Liver (tissue), 9 donors: ENCODE results near the gene MAT2B. TPM values are rescaled to one million over a fixed set of nuclear protein-coding genes. Genes with fewer than 3 reads are reported as not detected.
A peak's percentile ranks its signal among the peaks of the same experiment; 100 is the strongest.

Experiments
- DNase-seq: peaks from one replicate; pipeline ENCODE4 v3.0.0-alpha.2; 2017; ENCODE audit warnings: low spot score
- H3K27ac ChIP-seq, 2 donors: one replicate each; pipeline ENCODE4 v1.7.0; 2013; ENCODE audit warnings: inconsistent platforms in 2 of 2, low read length in 2 of 2, control low read depth in 1 of 2, low read depth in 1 of 2, mild to moderate bottlenecking in 1 of 2
- H3K27me3 ChIP-seq, 4 donors: one replicate each; pipeline versions ENCODE4 v1.6.1 to v1.7.0; 2013; ENCODE audit warnings: low read length in 3 of 4, inconsistent platforms in 1 of 4, mild to moderate bottlenecking in 1 of 4, moderate library complexity in 1 of 4; ENCODE audit not compliant: control insufficient read depth in 4 of 4, insufficient read depth in 4 of 4
- H3K36me3 ChIP-seq, 4 donors: one replicate each; pipeline versions ENCODE4 v1.6.1 to v1.7.0; 2013; ENCODE audit warnings: low read length in 3 of 4, mild to moderate bottlenecking in 3 of 4, low read depth in 1 of 4, moderate library complexity in 1 of 4; ENCODE audit not compliant: control insufficient read depth in 4 of 4, insufficient read depth in 3 of 4
- H3K4me1 ChIP-seq, 4 donors: one replicate each; pipeline versions ENCODE4 v1.6.1 to v1.7.0; 2013; ENCODE audit warnings: low read length in 3 of 4, mild to moderate bottlenecking in 3 of 4, moderate library complexity in 1 of 4; ENCODE audit not compliant: control insufficient read depth in 4 of 4, insufficient read depth in 4 of 4
- H3K4me3 ChIP-seq, 3 donors: one replicate each; pipeline versions ENCODE4 v1.6.1 to v1.7.0; 2013; ENCODE audit warnings: low read length in 3 of 3, control low read depth in 1 of 3, low read depth in 1 of 3, mild to moderate bottlenecking in 1 of 3
- H3K9ac ChIP-seq, 2 donors: one replicate each; pipeline ENCODE4 v1.7.0; 2013; ENCODE audit warnings: low read length in 2 of 2, mild to moderate bottlenecking in 2 of 2, moderate library complexity in 2 of 2, control low read depth in 1 of 2, low read depth in 1 of 2
- H3K9me3 ChIP-seq, 4 donors: one replicate each; pipeline versions ENCODE4 v1.6.1 to v1.7.0; 2013; ENCODE audit warnings: low read length in 3 of 4; ENCODE audit not compliant: control insufficient read depth in 4 of 4
- ATF3 ChIP-seq: IDR thresholded peaks from 2 replicates; pipeline ENCODE4 v1.6.1; 2016; ENCODE audit warnings: antibody characterized with exemption
- CTCF ChIP-seq: fragments of 150-350 bp; IDR thresholded peaks from 2 replicates; pipeline ENCODE4 v1.5.1; 2017; ENCODE audit warnings: improper control_type of control experiment, low read depth, low read length; ENCODE audit not compliant: missing input control
- EGR1 ChIP-seq, 2 donors: IDR thresholded peaks; 2 replicates each; pipeline ENCODE4 v1.6.1; 2016 to 2018; ENCODE audit warnings: antibody characterized with exemption in 2 of 2, low read depth in 2 of 2
- FOXA1 ChIP-seq: IDR thresholded peaks from 2 replicates; pipeline ENCODE4 v1.6.1; 2016; ENCODE audit warnings: antibody characterized with exemption
- FOXA2 ChIP-seq: IDR thresholded peaks from 2 replicates; pipeline ENCODE4 v1.6.1; 2016; ENCODE audit warnings: antibody characterized with exemption
- GABPA ChIP-seq, 2 donors: IDR thresholded peaks in 1 of 2; conservative IDR thresholded peaks in 1 of 2; 2 replicates each; pipeline ENCODE4 v1.6.1; 2016; ENCODE audit warnings: antibody characterized with exemption in 2 of 2, mild to moderate bottlenecking in 1 of 2, moderate library complexity in 1 of 2
- HNF4A ChIP-seq, 2 donors: conservative IDR thresholded peaks; 2 replicates each; pipeline ENCODE4 v1.6.1; 2016; ENCODE audit warnings: antibody characterized with exemption in 2 of 2, mild to moderate bottlenecking in 2 of 2
- HNF4G ChIP-seq: IDR thresholded peaks from 2 replicates; pipeline ENCODE4 v1.6.1; 2016; ENCODE audit warnings: antibody characterized with exemption
- JUND ChIP-seq, 2 donors: IDR thresholded peaks; 2 replicates each; pipeline ENCODE4 v1.6.1; 2016; ENCODE audit warnings: antibody characterized with exemption in 2 of 2
- MAX ChIP-seq: IDR thresholded peaks from 2 replicates; pipeline ENCODE4 v1.6.1; 2016; ENCODE audit warnings: antibody characterized with exemption
- NR2F2 ChIP-seq: IDR thresholded peaks from 2 replicates; pipeline ENCODE4 v1.6.1; 2016; ENCODE audit warnings: antibody characterized with exemption
- RAD21 ChIP-seq, 2 donors: IDR thresholded peaks; 2 replicates each; pipeline ENCODE4 v1.6.1; 2016; ENCODE audit warnings: antibody characterized with exemption in 2 of 2, mild to moderate bottlenecking in 2 of 2
- REST ChIP-seq: IDR thresholded peaks from 2 replicates; pipeline ENCODE4 v1.6.1; 2016; ENCODE audit warnings: antibody characterized with exemption, mild to moderate bottlenecking
- RXRA ChIP-seq, 2 donors: IDR thresholded peaks; 2 replicates each; pipeline ENCODE4 v1.6.1; 2017 to 2018; ENCODE audit warnings: antibody characterized with exemption in 2 of 2, mild to moderate bottlenecking in 1 of 2
- SP1 ChIP-seq: IDR thresholded peaks from 2 replicates; pipeline ENCODE4 v1.6.1; 2018; ENCODE audit warnings: antibody characterized with exemption, mild to moderate bottlenecking
- TAF1 ChIP-seq: conservative IDR thresholded peaks from 2 replicates; pipeline ENCODE4 v1.6.1; 2016; ENCODE audit warnings: antibody characterized with exemption, mild to moderate bottlenecking
- YY1 ChIP-seq: IDR thresholded peaks from 2 replicates; pipeline ENCODE4 v1.6.1; 2016; ENCODE audit warnings: antibody characterized with exemption, mild to moderate bottlenecking
- ZBTB33 ChIP-seq: IDR thresholded peaks from 2 replicates; pipeline ENCODE4 v1.6.1; 2016; ENCODE audit warnings: antibody characterized with exemption
- WGBS: extraction: QIAGEN DNeasy Blood & Tissue Kit; methylation state at CpG from one replicate; pipeline ENCODE4 v1.1.7; 2013; 5-methylcytosine and 5-hydroxymethylcytosine counted together
- polyA plus RNA-seq, 2 donors: library from polyadenylated mRNA; stranded (reverse) in 1 of 2; unstranded in 1 of 2; fragments of 200-250 nt in 1 of 2; fragments of >200 nt in 1 of 2; fragmentation: Nextera tagmentation in 1 of 2; extraction: Ambion mirVana in 1 of 2; gene quantifications; one replicate each; pipeline versions ENCODE4 v1.2.1 to v1.2.3, GENCODE V29; 2013 to 2015
- total RNA-seq, 2 donors: library from RNA; depleted of rRNA; stranded (reverse); fragments of >200 nt; gene quantifications; one replicate each; pipeline ENCODE4 v1.2.3, GENCODE V29; 2014
- donor health status: healthy.
- donor health status: healthy.
- donor health status: healthy.
- donor health status: healthy.
- donor health status: healthy.

The MAT2B gene
- total RNA-seq (10 to 100 TPM; 27.0 to 41.3 TPM), polyA plus RNA-seq (10 to 100 TPM; 21.3 to 23.1 TPM)

GRCh38 chr5:163505368-163506094 lies at the start of gene MAT2B:
TSS of gene MAT2B (plus strand) at chr5:163505619. CDS start at chr5:163505687, 68 bp downstream.
- H3K4me1 ChIP-seq, result peaks cover 7 to 65% (median 52%) of the 10 kb centered on the region in 4 donors
- peak within 1 kb of the TSS; percentile 95 to 99 for H3K27ac ChIP-seq
- no peaks in the 10 kb centered on the region for H3K36me3 ChIP-seq
- no peaks in the 10 kb centered on the region for H3K9me3 ChIP-seq
- under 1% methylated on average over 64 of the region's 64 CpGs for WGBS
- TF ChIP-seq CTCF, result peak; percentile 34
- peak; percentile 63 for TF ChIP-seq TAF1
- TF ChIP-seq HNF4A (conservative IDR thresholded peaks at IDR 0.05), result peak; percentile 32 to 47
- TF ChIP-seq FOXA2, result no peak
- TF ChIP-seq JUND (IDR thresholded peaks at IDR 0.05), result no peak
- peak; percentile 56 for TF ChIP-seq MAX
- peak in 1 of 2 donors; percentile 39 for TF ChIP-seq EGR1 (IDR thresholded peaks at IDR 0.05; ENCODE audit: low read depth in 2 of 2)
- no peak for TF ChIP-seq RAD21 (IDR thresholded peaks at IDR 0.05)
- peak; percentile 79 for TF ChIP-seq SP1
- peak; percentile 84 for TF ChIP-seq YY1
- peak; percentile 34 to 52 for TF ChIP-seq RXRA (IDR thresholded peaks at IDR 0.05)
- TF ChIP-seq ATF3, result no peak
- peak; percentile 84 for TF ChIP-seq REST
- peak; percentile 48 for TF ChIP-seq NR2F2
- TF ChIP-seq ZBTB33, result no peak
- TF ChIP-seq HNF4G, result no peak
- TF ChIP-seq FOXA1, result no peak
- TF ChIP-seq GABPA (IDR thresholded peaks at IDR 0.05 in 1 of 2, conservative IDR thresholded peaks at IDR 0.05 in 1 of 2), result peak; percentile 50 to 88
- peak within 1 kb of the TSS; percentile 95 to 100 for H3K9ac ChIP-seq
- H3K27me3 ChIP-seq, result no peaks in the 10 kb centered on the region
- peak within 1 kb of the TSS; percentile 65 to 98 (median 92) for H3K4me3 ChIP-seq
- DNase-seq, result peak; percentile 93
